HEK293T (cell line): Measurements from ENCODE around the gene NOL11.
"Not testable (repeated sequence)": the region's sequence is repeated elsewhere in the genome, so short reads cannot be mapped to it uniquely, and the experiment has no call there.

ENCODE experiments used
- CTCF ChIA-PET: fragments of 350-600 bp; formaldehyde crosslinking; extraction: SDS; loops from one replicate; lab custom pipeline; 2021; ENCODE audit warnings: antibody characterized with exemption, inconsistent platforms; lab: Yijun Ruan, JAX
- POLR2A ChIA-PET: fragments of 350-600 bp; formaldehyde crosslinking; extraction: SDS; loops from one replicate; lab custom pipeline; 2020; ENCODE audit warnings: antibody characterized with exemption, inconsistent platforms; lab: Yijun Ruan, JAX
- DNase-seq: peaks from one replicate; pipeline ENCODE4 v3.0.0; 2012; ENCODE audit warnings: mixed read lengths; ENCODE audit errors: extremely low spot score
- ARNT ChIP-seq: fragments of 450-650 bp; IDR thresholded peaks from 2 replicates; pipeline ENCODE4 v1.6.1; 2017; ENCODE audit warnings: mild to moderate bottlenecking
- BHLHE40 ChIP-seq: fragments of 450-650 bp; IDR thresholded peaks from 2 replicates; pipeline ENCODE4 v1.6.1; 2016; ENCODE audit warnings: mild to moderate bottlenecking, moderate library complexity, borderline replicate concordance
- CTBP1 ChIP-seq: fragments of 450-650 bp; IDR thresholded peaks from 2 replicates; pipeline ENCODE4 v1.6.1; 2016; ENCODE audit warnings: borderline replicate concordance
- ELF4 ChIP-seq: fragments of 450-650 bp; IDR thresholded peaks from 2 replicates; pipeline ENCODE4 v1.6.1; 2017; ENCODE audit warnings: antibody characterized with exemption
- FOXA1 ChIP-seq: fragments of 450-650 bp; IDR thresholded peaks from 2 replicates; pipeline ENCODE4 v1.6.1; 2016; ENCODE audit warnings: mild to moderate bottlenecking
- FOXK2 ChIP-seq: fragments of 450-650 bp; IDR thresholded peaks from 2 replicates; pipeline ENCODE4 v1.6.1; 2016; ENCODE audit warnings: mild to moderate bottlenecking
- FOXM1 ChIP-seq: fragments of 450-650 bp; IDR thresholded peaks from 2 replicates; pipeline ENCODE4 v1.6.1; 2017; ENCODE audit warnings: mild to moderate bottlenecking, borderline replicate concordance
- HDGF ChIP-seq: fragments of 450-650 bp; IDR thresholded peaks from 2 replicates; pipeline ENCODE4 v1.6.1; 2017; ENCODE audit warnings: antibody characterized with exemption, borderline replicate concordance
- L3MBTL2 ChIP-seq: fragments of 450-650 bp; conservative IDR thresholded peaks from 2 replicates; pipeline ENCODE4 v1.6.1; 2016; ENCODE audit warnings: mild to moderate bottlenecking
- LEF1 ChIP-seq: fragments of 450-650 bp; IDR thresholded peaks from 2 replicates; pipeline ENCODE4 v1.6.1; 2017; ENCODE audit warnings: mild to moderate bottlenecking, borderline replicate concordance
- NFRKB ChIP-seq: fragments of 450-650 bp; IDR thresholded peaks from 2 replicates; pipeline ENCODE4 v1.6.1; 2016; ENCODE audit warnings: mild to moderate bottlenecking, moderate library complexity
- SP1 ChIP-seq: fragments of 450-650 bp; IDR thresholded peaks from 2 replicates; pipeline ENCODE4 v1.6.1; 2017
- SUZ12 ChIP-seq: fragments of 450-650 bp; IDR thresholded peaks from 2 replicates; pipeline ENCODE4 v1.6.1; 2016; ENCODE audit warnings: mild to moderate bottlenecking
- TARDBP ChIP-seq: fragments of 450-650 bp; IDR thresholded peaks from 2 replicates; pipeline ENCODE4 v1.6.1; 2016
- ZNF384 ChIP-seq: fragments of 450-650 bp; IDR thresholded peaks from 2 replicates; pipeline ENCODE4 v1.6.1; 2016
- TF ChIP-seq, protein P1 (sequence below): fragments of 450-650 bp; IDR thresholded peaks from 2 replicates; pipeline ENCODE4 v1.6.1; 2016

Gene NOL11

GRCh38 chr17:67713169-67713568 is 4.6 kb upstream of the NOL11 start:
- TF ChIP-seq FOXA1, result no peak
- TF ChIP-seq SP1, result no peak
- no peak for TF ChIP-seq HDGF
- TF ChIP-seq TARDBP, result no peak
- TF ChIP-seq FOXK2, result no peak
- TF ChIP-seq CTBP1, result no peak
- TF ChIP-seq NFRKB, result no peak
- ChIA-PET POLR2A (no interaction called here), CTCF (no interaction called here)
- DNase-seq, result no peak

GRCh38 chr17:67716405-67716798 is 1.3 kb upstream of the NOL11 start:
- ChIA-PET POLR2A (no interaction called here), CTCF (interaction anchor here (1.3 kb wide), 1 partner anchor 226 kb away, joined by 3 read pairs; no protein-coding TSS in a partner anchor)
- no peak for TF ChIP-seq ZNF384
- no peak for TF ChIP-seq ELF4
- no peak for TF ChIP-seq HDGF
- no peak for TF ChIP-seq SUZ12
- no peak for TF ChIP-seq L3MBTL2
- TF ChIP-seq TARDBP, result no peak
- no peak for TF ChIP-seq FOXK2
- TF ChIP-seq, protein P1, sequence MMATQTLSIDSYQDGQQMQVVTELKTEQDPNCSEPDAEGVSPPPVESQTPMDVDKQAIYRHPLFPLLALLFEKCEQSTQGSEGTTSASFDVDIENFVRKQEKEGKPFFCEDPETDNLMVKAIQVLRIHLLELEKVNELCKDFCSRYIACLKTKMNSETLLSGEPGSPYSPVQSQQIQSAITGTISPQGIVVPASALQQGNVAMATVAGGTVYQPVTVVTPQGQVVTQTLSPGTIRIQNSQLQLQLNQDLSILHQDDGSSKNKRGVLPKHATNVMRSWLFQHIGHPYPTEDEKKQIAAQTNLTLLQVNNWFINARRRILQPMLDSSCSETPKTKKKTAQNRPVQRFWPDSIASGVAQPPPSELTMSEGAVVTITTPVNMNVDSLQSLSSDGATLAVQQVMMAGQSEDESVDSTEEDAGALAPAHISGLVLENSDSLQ, result no peak
- no peak for TF ChIP-seq FOXA1
- no peak for TF ChIP-seq BHLHE40
- no peak for TF ChIP-seq NFRKB
- no peak for TF ChIP-seq LEF1
- no peak for TF ChIP-seq ARNT
- TF ChIP-seq CTBP1, result no peak
- no peak for TF ChIP-seq SP1
- no peak for TF ChIP-seq FOXM1
- no peak for DNase-seq

- no peak for DNase-seq
- TF ChIP-seq ZNF384 (no peak), TARDBP (no peak), ELF4 (no peak), LEF1 (no peak), CTBP1 (no peak), NFRKB (no peak), FOXK2 (no peak), ARNT (no peak), FOXM1 (no peak), L3MBTL2 (no peak; the same call in 1 of the 2 replicates), FOXA1 (no peak), SP1 (no peak), SUZ12 (no peak), BHLHE40 (no peak), HDGF (no peak)
- TF ChIP-seq, protein P1, result no peak
- ChIA-PET CTCF (interaction anchor here (0.5 to 1.3 kb wide), 4 partner anchors 11 to 226 kb away, joined by 3 to 4 read pairs (median 3); no protein-coding TSS in a partner anchor), POLR2A (interaction anchor here (0.9 to 2.8 kb wide), 6 partner anchors 10 to 400 kb away, joined by 3 to 20 read pairs (median 6); no protein-coding TSS in a partner anchor)
Observed at GRCh38 chr17:67717192-67717623, 528 bp upstream of the NOL11 start.

DNA sequence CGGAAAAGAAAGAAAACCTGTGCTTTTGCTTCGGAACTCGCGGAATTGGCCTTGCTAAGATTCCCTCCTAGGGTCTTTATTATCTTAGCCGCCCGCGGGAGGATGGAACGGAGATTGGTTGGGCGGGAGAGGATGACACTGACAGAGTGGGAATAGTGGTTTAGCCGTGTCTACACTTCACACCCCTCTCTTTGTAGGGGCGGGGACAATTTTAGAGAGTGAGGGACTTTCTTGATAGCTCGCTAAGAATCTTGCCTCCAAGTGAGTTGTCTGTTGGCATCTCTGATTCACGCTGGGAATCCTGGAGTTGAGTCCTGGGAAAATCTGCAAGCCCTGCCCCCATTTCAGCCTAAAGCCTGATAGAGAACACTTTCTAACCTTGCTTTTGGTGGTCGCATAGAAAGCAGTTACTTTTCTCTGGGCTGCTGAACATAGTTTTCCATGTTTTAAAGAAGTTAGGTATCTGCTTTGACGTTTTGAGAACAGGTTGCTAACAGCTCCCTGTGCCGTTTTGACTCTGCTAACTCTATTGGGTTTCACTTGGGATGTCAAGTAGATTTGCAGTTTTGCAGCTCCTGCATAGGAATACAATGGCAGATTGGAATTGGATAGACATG is 697 bp downstream of the NOL11 start:
- DNase-seq, result peak; percentile 58
- CTCF ChIA-PET, result no interaction called here
- TF ChIP-seq L3MBTL2 (0 out of 2 replicates have a peak, but pooled peaks have one; percentile 57), ARNT (no peak), BHLHE40 (no peak)
- TF ChIP-seq, protein P1, result peak; percentile 29; the same call in 1 of the 2 replicates
- POLR2A ChIA-PET, result interaction anchor here (0.5 to 2.8 kb wide), 12 partner anchors 11 to 401 kb away, joined by 3 to 20 read pairs (median 5); no protein-coding TSS in a partner anchor

GRCh38 chr17:67725373-67725791 is 7.6 kb downstream of the NOL11 start:
- POLR2A ChIA-PET, result interaction anchor here (0.7 kb wide), 1 partner anchor 85 kb away, joined by 3 read pairs; no protein-coding TSS in a partner anchor
- TF ChIP-seq TARDBP (no peak), HDGF (no peak), ELF4 (no peak), SP1 (no peak), ZNF384 (no peak), FOXA1 (no peak), SUZ12 (no peak), LEF1 (no peak), NFRKB (no peak), ARNT (no peak), L3MBTL2 (no peak), FOXM1 (no peak)
- CTCF ChIA-PET, result no interaction called here
- DNase-seq, result no peak

DNA sequence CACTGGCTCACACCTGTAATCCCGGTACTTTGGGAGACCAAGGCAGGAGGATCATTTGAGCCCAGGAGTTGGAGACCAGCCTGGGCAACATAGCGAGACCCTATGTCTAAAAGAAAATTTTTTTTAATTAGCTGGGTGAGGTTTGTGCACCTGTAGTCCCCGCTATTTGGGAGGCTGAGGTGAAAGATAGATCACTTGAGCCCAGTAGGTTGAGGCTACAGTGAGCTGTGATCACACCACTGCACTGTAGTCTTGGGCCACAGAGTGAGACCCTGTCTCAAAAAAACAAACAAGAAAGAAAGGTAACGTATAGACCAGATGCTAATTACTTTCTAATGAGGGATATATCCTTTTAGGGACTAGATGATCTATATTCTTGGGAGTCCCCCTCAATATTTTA is 8.1 kb downstream of the NOL11 start:
- CTCF ChIA-PET, result no interaction called here

GRCh38 chr17:67727152-67728039 is 9.7 kb downstream of the NOL11 start:
- CTCF ChIA-PET, DNase-seq, POLR2A ChIA-PET: not testable (repeated sequence)

More for the DNA sequence above, 8.1 kb downstream of the NOL11 start:
- TF ChIP-seq ARNT (no peak), FOXA1 (no peak), SUZ12 (no peak), LEF1 (no peak), ZNF384 (no peak), BHLHE40 (no peak), SP1 (no peak), HDGF (no peak), L3MBTL2 (no peak), CTBP1 (no peak), NFRKB (no peak), ELF4 (no peak), FOXK2 (no peak), TARDBP (no peak)
- TF ChIP-seq, protein P1, result no peak
- POLR2A ChIA-PET, result interaction anchor here (0.7 kb wide), 1 partner anchor 86 kb away, joined by 3 read pairs; no protein-coding TSS in a partner anchor
- DNase-seq, result no peak
